GM12892 (cell line): ENCODE data around the gene TBCD.

Experiments used
- POLR2A ChIP-seq: IDR thresholded peaks from 2 replicates; pipeline ENCODE4 v1.6.1; 2011; ENCODE audit warnings: low read depth, low read length, control low read depth
- POLR2AphosphoS5 ChIP-seq: IDR thresholded peaks from 2 replicates; pipeline ENCODE4 v1.6.1; 2011; ENCODE audit warnings: low read depth, low read length, control low read depth
- TAF1 ChIP-seq: IDR thresholded peaks from 2 replicates; pipeline ENCODE4 v1.6.1; 2011; ENCODE audit warnings: low read depth, mild to moderate bottlenecking, control low read depth, low read length, borderline replicate concordance

DNA sequence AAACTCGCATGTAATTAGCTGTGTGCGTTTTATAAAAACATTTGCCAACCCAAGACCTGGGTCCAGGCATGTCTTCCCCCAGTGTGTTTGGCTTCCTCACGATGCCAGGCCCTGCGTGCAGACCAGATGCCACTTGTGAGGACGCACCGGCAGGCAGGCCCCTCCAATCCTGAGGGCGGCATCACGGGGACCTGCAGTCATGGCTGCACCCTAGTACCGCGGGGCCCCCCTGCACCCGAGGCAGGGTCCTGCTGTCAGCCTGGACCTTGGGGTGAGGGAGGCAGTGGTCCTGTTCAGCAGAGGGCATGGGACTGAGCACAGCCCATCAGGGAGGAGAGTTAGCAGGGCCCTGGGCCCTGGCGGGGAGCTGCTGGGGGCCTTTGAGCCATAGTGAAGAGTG, 143.2 kb downstream of the TBCD start:
- TF ChIP-seq POLR2AphosphoS5: no peak
- TF ChIP-seq POLR2A: no peak
- no peak for TF ChIP-seq TAF1
